ENCODE results near the gene TSSC4.

The TSSC4 gene

DNA sequence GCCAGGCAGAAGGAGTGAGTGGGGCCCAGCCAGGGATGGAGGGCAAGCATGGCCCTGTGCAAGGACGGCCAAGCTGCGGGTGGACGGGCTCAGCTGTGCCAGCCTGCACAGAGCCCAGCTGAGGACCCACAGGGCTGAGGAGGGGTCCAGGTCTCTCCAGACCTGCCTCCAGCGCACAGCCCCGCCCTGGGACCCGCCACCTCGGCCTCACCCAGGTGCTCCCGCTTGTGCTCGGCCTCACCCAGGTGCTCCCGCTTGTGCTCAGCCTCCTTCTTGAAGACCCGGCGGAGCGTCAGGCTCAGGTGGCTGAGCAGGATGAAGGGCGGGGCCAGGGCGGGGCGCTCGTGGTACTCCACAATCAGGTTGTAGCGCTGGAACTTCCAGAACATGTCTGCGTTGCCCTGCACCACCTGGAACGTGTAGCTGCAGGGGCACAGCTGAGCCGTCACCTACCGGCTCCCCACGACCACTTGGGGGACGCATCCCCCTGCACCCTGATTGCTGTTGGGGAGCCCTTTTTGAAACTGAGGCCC is 6.4 kb downstream of the TSSC4 start:
- Histone ChIP-seq H3K4me1 (ENCODE audit: insufficient read depth, low read length) (no peaks in the 10 kb centered on the region), H3K27ac (ENCODE audit: low read depth, low read length) (no peak overlapping the region), H3K9me3 (ENCODE audit: insufficient read depth, low read depth, low read length) (no peaks in the 10 kb centered on the region), H3K4me3 (ENCODE audit: low read length) (no peak overlapping the region), H3K36me3 (ENCODE audit: insufficient read depth, low read length) (peaks cover 19% of the 10 kb centered on the region), H3K9ac (ENCODE audit: low read depth, low read length) (no peak overlapping the region), H3K27me3 (ENCODE audit: insufficient read depth, low read length) (no peaks in the 10 kb centered on the region)
- WGBS: 90% methylated on average over 24 of the region's 24 CpGs

GRCh38 chr11:2408671-2409070 is 8.1 kb downstream of the TSSC4 start:
- Histone ChIP-seq H3K4me1 (ENCODE audit: insufficient read depth, low read length) (no peaks in the 10 kb centered on the region), H3K9ac (ENCODE audit: low read depth, low read length) (no peak overlapping the region), H3K4me3 (ENCODE audit: low read length) (no peak overlapping the region), H3K27ac (ENCODE audit: low read depth, low read length) (no peak overlapping the region), H3K36me3 (ENCODE audit: insufficient read depth, low read length) (0 out of 2 replicates have a peak, but pooled peaks cover 3% of the 10 kb centered on the region), H3K27me3 (ENCODE audit: insufficient read depth, low read length) (no peaks in the 10 kb centered on the region), H3K9me3 (ENCODE audit: insufficient read depth, low read depth, low read length) (no peaks in the 10 kb centered on the region)
- 94% methylated on average over 8 of the region's 11 CpGs for WGBS

DNA sequence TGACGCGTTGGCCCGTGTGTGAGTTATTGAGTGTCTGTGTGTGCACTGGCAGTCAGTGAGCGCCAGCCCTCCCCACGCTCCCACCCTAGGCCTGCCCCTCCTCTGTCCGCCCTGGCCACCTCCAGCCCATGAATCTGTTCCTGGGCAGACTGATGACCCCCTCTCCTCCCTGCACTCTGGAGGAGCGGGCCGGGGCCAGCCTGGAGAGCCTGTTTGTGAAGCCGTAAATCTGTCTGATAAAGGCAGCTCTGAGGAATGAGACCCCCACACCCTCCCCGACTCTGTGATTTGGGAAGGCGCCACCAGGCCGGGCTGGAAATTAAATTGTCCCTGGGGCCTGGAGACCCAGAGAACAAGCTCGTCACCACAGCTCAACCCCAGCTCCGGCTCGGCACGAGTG is 8.6 kb downstream of the TSSC4 start:
- no peak overlapping the region for H3K9ac ChIP-seq (ENCODE audit: low read depth, low read length)

GRCh38 chr11:2409611-2410468 is 9.3 kb downstream of the TSSC4 start:
- Histone ChIP-seq H3K27ac (ENCODE audit: low read depth, low read length) (no peak overlapping the region), H3K36me3 (ENCODE audit: insufficient read depth, low read length) (no peaks in the 10 kb centered on the region), H3K27me3 (ENCODE audit: insufficient read depth, low read length) (no peaks in the 10 kb centered on the region), H3K9me3 (ENCODE audit: insufficient read depth, low read depth, low read length) (no peaks in the 10 kb centered on the region), H3K4me1 (ENCODE audit: insufficient read depth, low read length) (no peaks in the 10 kb centered on the region), H3K9ac (ENCODE audit: low read depth, low read length) (no peak overlapping the region), H3K4me3 (ENCODE audit: low read length) (no peak overlapping the region)
- 89% methylated on average over 42 of the region's 42 CpGs for WGBS

More for the DNA sequence above, 8.6 kb downstream of the TSSC4 start:
- WGBS: 90% methylated on average over 16 of the region's 16 CpGs
- Histone ChIP-seq H3K4me1 (ENCODE audit: insufficient read depth, low read length) (no peaks in the 10 kb centered on the region), H3K27ac (ENCODE audit: low read depth, low read length) (no peak overlapping the region), H3K27me3 (ENCODE audit: insufficient read depth, low read length) (no peaks in the 10 kb centered on the region), H3K36me3 (ENCODE audit: insufficient read depth, low read length) (no peaks in the 10 kb centered on the region), H3K9me3 (ENCODE audit: insufficient read depth, low read depth, low read length) (no peaks in the 10 kb centered on the region), H3K4me3 (ENCODE audit: low read length) (no peak overlapping the region)

- no peaks in the 10 kb centered on the region for H3K9me3 ChIP-seq (ENCODE audit: insufficient read depth, low read depth, low read length)
- no peaks in the 10 kb centered on the region for H3K27me3 ChIP-seq (ENCODE audit: insufficient read depth, low read length)
- no peak overlapping the region for H3K4me3 ChIP-seq (ENCODE audit: low read length)
- H3K9ac ChIP-seq (ENCODE audit: low read depth, low read length): no peak overlapping the region
- H3K27ac ChIP-seq (ENCODE audit: low read depth, low read length): no peak overlapping the region
- no peaks in the 10 kb centered on the region for H3K36me3 ChIP-seq (ENCODE audit: insufficient read depth, low read length)
- no peaks in the 10 kb centered on the region for H3K4me1 ChIP-seq (ENCODE audit: insufficient read depth, low read length)
- 95% methylated on average over 9 of the region's 9 CpGs for WGBS
Observed at GRCh38 chr11:2410616-2411015, 10.1 kb downstream of the TSSC4 start.

- Histone ChIP-seq H3K9me3 (ENCODE audit: insufficient read depth, low read depth, low read length) (no peaks in the 10 kb centered on the region), H3K9ac (ENCODE audit: low read depth, low read length) (no peak overlapping the region), H3K27me3 (ENCODE audit: insufficient read depth, low read length) (no peaks in the 10 kb centered on the region), H3K27ac (ENCODE audit: low read depth, low read length) (no peak overlapping the region), H3K36me3 (ENCODE audit: insufficient read depth, low read length) (no peaks in the 10 kb centered on the region), H3K4me3 (ENCODE audit: low read length) (no peak overlapping the region), H3K4me1 (ENCODE audit: insufficient read depth, low read length) (no peaks in the 10 kb centered on the region)
- WGBS: 93% methylated on average over 30 of the region's 30 CpGs
Observed at GRCh38 chr11:2411446-2412305, 11.1 kb downstream of the TSSC4 start.

DNA sequence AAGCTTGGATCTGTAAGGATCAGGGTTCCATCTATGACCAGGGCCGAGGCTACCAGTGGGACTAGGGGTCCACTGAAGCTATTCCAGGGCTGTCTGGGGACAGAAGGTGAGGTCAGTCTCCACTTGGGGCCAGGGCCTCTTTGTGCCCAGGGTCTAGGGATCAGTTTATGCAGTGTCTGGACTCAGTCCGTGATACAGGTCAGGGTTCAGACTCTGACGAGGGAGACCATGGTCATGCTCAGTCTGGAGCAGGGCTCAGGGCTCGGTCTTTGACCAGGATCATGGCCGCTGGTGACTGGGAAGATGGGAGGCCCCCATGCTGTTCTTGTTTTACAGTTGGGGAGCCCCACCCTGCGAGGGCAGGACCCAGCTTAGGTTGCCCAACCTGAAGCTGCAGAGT is 11.8 kb downstream of the TSSC4 start:
- H3K27me3 ChIP-seq (ENCODE audit: insufficient read depth, low read length): no peaks in the 10 kb centered on the region
- 91% methylated on average over 6 of the region's 6 CpGs for whole genome bisulfite sequencing

DNA sequence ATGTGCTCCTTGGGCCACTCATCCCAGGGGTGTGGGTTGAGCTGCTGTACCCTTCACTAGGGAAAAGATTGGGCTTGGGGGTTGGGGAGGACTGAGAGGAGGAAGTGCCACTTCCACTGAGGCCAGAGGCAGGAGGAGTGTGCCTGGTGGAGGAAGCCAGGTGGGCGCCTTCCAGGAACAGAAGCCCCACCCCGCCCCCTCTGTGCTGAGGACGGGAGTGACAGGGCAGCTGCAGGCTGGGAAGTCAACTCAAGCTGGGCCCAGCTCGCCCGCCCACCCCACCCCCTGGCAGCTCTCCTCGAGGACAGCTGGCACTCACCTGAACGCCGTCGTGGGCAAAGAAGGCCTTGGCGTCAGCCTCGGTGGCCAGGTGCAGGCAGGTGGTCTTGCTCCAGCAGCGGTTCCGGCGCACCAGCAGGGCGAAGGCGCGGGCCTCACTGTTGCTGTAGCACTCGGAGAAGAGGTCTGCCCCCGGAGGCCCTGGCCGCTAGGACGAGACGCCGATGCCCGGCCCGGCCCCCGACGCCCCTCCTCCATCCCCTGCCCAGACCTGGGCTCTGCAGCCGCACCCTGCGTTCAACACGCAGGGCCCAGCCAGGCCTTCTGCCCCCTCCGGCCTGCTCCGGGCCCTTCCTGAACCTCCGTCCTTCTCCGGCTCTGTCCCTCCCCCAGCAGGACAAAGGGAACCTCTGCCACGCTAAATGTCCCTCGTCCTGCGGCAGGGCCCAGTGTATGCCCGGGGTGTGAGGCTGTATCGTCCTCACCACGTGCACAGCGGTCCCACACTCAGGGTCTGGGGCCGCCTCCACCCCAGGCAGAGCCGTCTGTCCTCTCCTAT is 13.4 kb downstream of the TSSC4 start:
- Histone ChIP-seq H3K4me3 (ENCODE audit: low read length) (no peak overlapping the region), H3K27me3 (ENCODE audit: insufficient read depth, low read length) (no peaks in the 10 kb centered on the region), H3K27ac (ENCODE audit: low read depth, low read length) (no peak overlapping the region), H3K9me3 (ENCODE audit: insufficient read depth, low read depth, low read length) (no peaks in the 10 kb centered on the region), H3K9ac (ENCODE audit: low read depth, low read length) (no peak overlapping the region), H3K36me3 (ENCODE audit: insufficient read depth, low read length) (no peaks in the 10 kb centered on the region), H3K4me1 (ENCODE audit: insufficient read depth, low read length) (no peaks in the 10 kb centered on the region)
- 93% methylated on average over 43 of the region's 43 CpGs for WGBS

More for the DNA sequence above, 11.8 kb downstream of the TSSC4 start:
- Histone ChIP-seq H3K4me1 (ENCODE audit: insufficient read depth, low read length) (no peaks in the 10 kb centered on the region), H3K9me3 (ENCODE audit: insufficient read depth, low read depth, low read length) (no peaks in the 10 kb centered on the region), H3K27ac (ENCODE audit: low read depth, low read length) (no peak overlapping the region), H3K36me3 (ENCODE audit: insufficient read depth, low read length) (no peaks in the 10 kb centered on the region), H3K4me3 (ENCODE audit: low read length) (no peak overlapping the region), H3K9ac (ENCODE audit: low read depth, low read length) (no peak overlapping the region)

GRCh38 chr11:2414616-2415015 is 14.1 kb downstream of the TSSC4 start:
- H3K9me3 ChIP-seq (ENCODE audit: insufficient read depth, low read depth, low read length): no peaks in the 10 kb centered on the region
- 90% methylated on average over 35 of the region's 35 CpGs for WGBS
- no peaks in the 10 kb centered on the region for H3K36me3 ChIP-seq (ENCODE audit: insufficient read depth, low read length)
- H3K27me3 ChIP-seq (ENCODE audit: insufficient read depth, low read length): no peaks in the 10 kb centered on the region
- no peak overlapping the region for H3K27ac ChIP-seq (ENCODE audit: low read depth, low read length)
- no peaks in the 10 kb centered on the region for H3K4me1 ChIP-seq (ENCODE audit: insufficient read depth, low read length)
- H3K9ac ChIP-seq (ENCODE audit: low read depth, low read length): no peak overlapping the region
- H3K4me3 ChIP-seq (ENCODE audit: low read length): no peak overlapping the region

GRCh38 chr11:2415171-2415570 is 14.6 kb downstream of the TSSC4 start:
- Histone ChIP-seq H3K4me1 (ENCODE audit: insufficient read depth, low read length) (no peaks in the 10 kb centered on the region), H3K27me3 (ENCODE audit: insufficient read depth, low read length) (no peaks in the 10 kb centered on the region), H3K9ac (ENCODE audit: low read depth, low read length) (no peak overlapping the region), H3K36me3 (ENCODE audit: insufficient read depth, low read length) (no peaks in the 10 kb centered on the region), H3K9me3 (ENCODE audit: insufficient read depth, low read depth, low read length) (no peaks in the 10 kb centered on the region), H3K27ac (ENCODE audit: low read depth, low read length) (no peak overlapping the region), H3K4me3 (ENCODE audit: low read length) (no peak overlapping the region)
- 95% methylated on average over 28 of the region's 28 CpGs for WGBS
